T-helper 17 cell (primary cell): Measurements from ENCODE around the gene STK32C. TPM values are rescaled to one million over a fixed set of nuclear protein-coding genes. Genes with fewer than 3 reads are reported as not detected.

Experiments used
- ATAC-seq: fragments of 150-1000 bp; cut with Tn5 transposase; 2 replicates; pipeline ENCODE4 v1.10.0; 2021; ENCODE audit warnings: mild to moderate bottlenecking, moderate library complexity
- DNase-seq, 3 donors: peaks; one replicate each; pipeline versions ENCODE4 v3.0.0 to v3.0.0-alpha.2; 2020 to 2021
- H3K9me3 ChIP-seq: one replicate; pipeline ENCODE4 v1.7.0; 2013; ENCODE audit warnings: low read length, mild to moderate bottlenecking; ENCODE audit not compliant: control insufficient read depth, poor library complexity, severe bottlenecking
- H3K27ac Mint-ChIP-seq: one replicate; pipeline ENCODE4 v1.8.0; 2022; ENCODE audit warnings: mild to moderate bottlenecking, moderate library complexity, mixed read lengths
- H3K27me3 Mint-ChIP-seq: one replicate; pipeline ENCODE4 v1.8.0; 2022; ENCODE audit warnings: mixed read lengths
- H3K36me3 Mint-ChIP-seq: one replicate; pipeline ENCODE4 v1.8.0; 2022; ENCODE audit warnings: low read depth, mixed read lengths
- H3K4me1 Mint-ChIP-seq: one replicate; pipeline ENCODE4 v1.8.0; 2022; ENCODE audit warnings: mild to moderate bottlenecking, mixed read lengths
- H3K4me3 Mint-ChIP-seq: one replicate; pipeline ENCODE4 v1.8.0; 2022; ENCODE audit warnings: mild to moderate bottlenecking, moderate library complexity, mixed read lengths
- total RNA-seq, 4 donors: library from RNA in 2 of 4; stranded (reverse) in 2 of 4; gene quantifications; one replicate each; pipeline ENCODE4 v1.2.3 and lab custom pipeline; 2022 to 2026

The STK32C gene
- total RNA-seq, 2 donors from 2014 or later: 7.1 to 8.4 TPM

DNA sequence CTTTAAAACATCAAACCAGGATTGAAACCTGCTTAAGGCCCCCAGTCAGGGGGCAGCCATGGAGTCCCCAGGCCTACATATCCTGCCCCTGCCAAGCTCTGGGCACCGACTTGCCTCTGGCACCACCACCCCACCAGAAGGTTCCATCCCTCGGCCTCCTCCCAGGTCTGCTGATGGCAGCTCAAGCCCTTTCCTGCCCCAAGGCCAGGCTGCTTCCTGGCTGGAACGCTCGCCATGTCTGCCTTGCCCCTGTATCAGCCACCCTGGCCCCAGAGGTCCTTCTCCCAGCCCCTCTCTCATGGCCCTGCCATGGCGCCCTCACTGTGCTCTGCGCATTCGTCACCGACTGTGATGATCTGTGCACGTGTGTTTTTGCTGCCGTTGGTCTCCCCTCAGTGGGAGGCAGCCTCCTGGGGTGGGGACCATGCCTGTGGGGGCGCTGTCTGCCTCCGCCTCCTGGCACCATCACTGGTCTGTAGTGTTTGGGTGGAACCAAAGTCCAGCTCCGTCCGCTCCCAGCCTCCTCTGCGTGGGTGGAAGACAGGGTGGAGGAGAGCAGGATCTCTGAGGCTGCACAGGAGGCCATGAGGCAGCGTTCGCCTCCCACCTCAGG lies 117.8 kb downstream of the STK32C start:
- peaks cover 42% of the 10 kb centered on the region for H3K27me3 Mint-ChIP-seq
- DNase-seq (no peak), ATAC-seq (no peak)
- no peak overlapping the region for H3K4me3 Mint-ChIP-seq
- H3K4me1 Mint-ChIP-seq: peaks cover 2% of the 10 kb centered on the region
- no peak overlapping the region for H3K27ac Mint-ChIP-seq
- no peaks in the 10 kb centered on the region for H3K9me3 ChIP-seq
- peaks cover 2% of the 10 kb centered on the region for H3K36me3 Mint-ChIP-seq

GRCh38 chr10:132189016-132189415 lies 118.7 kb downstream of the STK32C start:
- DNase-seq: no peak
- H3K4me3 Mint-ChIP-seq: peak overlapping the region; percentile 57
- no peak overlapping the region for H3K27ac Mint-ChIP-seq
- no peaks in the 10 kb centered on the region for H3K9me3 ChIP-seq
- peaks cover 42% of the 10 kb centered on the region for H3K27me3 Mint-ChIP-seq
- no peak for ATAC-seq
- H3K36me3 Mint-ChIP-seq: peaks cover 2% of the 10 kb centered on the region
- H3K4me1 Mint-ChIP-seq: peaks cover 2% of the 10 kb centered on the region

- Mint-ChIP-seq H3K4me1 (peaks cover 2% of the 10 kb centered on the region), H3K27me3 (peaks cover 47% of the 10 kb centered on the region), H3K4me3 (peak overlapping the region; percentile 21), H3K36me3 (peaks cover 2% of the 10 kb centered on the region), H3K27ac (no peak overlapping the region)
- no peaks in the 10 kb centered on the region for H3K9me3 ChIP-seq
- ATAC-seq: no peak
- DNase-seq: no peak
These were observed 119.4 kb downstream of the STK32C start for GRCh38 chr10:132188331-132188730.

- peaks cover 2% of the 10 kb centered on the region for H3K4me1 Mint-ChIP-seq
- no peak for DNase-seq
These were observed 120.2 kb downstream of the STK32C start for GRCh38 chr10:132187430-132188138.

DNA sequence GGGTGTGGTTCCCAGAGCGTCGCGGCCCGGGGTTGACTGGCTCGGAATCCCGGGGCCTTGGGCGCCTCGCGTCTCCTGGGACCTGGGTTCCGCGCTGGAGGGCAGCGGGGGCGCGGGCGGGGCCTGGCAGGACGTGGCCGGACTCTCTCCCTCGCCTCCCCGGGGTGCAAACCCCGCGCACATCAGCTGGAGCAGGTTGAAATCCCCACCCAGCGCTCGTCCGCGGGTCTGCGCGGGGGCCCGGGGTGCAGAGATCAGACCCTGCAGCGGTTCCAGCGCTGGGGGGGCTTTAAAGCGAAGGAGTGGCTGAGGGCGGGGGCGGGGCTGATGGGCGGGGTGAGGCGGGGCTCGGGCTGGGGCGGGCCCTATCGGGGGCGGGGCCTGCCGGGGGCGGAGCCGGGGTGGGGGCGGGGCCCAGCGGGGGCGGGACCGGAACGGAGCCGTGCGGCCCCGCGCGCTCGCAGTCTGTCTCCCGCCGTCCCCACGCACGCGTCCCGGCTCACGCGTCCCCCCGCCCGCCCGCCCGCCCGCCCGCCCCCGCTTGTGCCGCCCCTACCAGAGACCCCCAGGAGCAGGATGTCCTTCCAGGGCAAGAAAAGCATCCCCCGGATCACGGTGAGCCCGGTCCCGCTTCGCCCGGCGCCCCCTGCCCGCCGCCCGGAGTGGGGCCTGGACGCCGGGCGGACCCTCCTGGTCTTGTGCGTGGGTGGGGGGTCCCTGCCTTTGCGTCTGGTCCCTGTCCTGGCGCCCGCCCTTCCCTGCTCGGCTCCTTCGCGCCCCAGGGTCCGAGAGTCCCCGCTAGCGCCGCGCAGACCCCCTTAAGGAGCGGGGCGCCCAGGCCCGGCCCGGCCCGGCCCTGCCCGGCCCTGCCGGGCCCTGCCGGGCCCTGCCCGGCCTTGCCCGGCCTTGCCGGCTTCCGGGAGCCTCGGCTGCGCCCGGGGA lies 121.0 kb downstream of the STK32C start, which contains the start of gene DPYSL4:
Gene DPYSL4 (plus strand): TSS at position 461 of the 942 bp plus-strand sequence. CDS start 116 bp downstream, at position 577.
- H3K27me3 Mint-ChIP-seq: peaks cover 48% of the 10 kb centered on the region
- ATAC-seq (peak; percentile 59), DNase-seq (peak in 2 of 3 donors; percentile 21 to 32)
- no peaks in the 10 kb centered on the region for H3K9me3 ChIP-seq
- H3K27ac Mint-ChIP-seq: no peak within 1 kb of the TSS
- H3K4me1 Mint-ChIP-seq: peaks cover 2% of the 10 kb centered on the region
- peaks cover 2% of the 10 kb centered on the region for H3K36me3 Mint-ChIP-seq
- peak within 1 kb of the TSS; percentile 81 for H3K4me3 Mint-ChIP-seq

More at GRCh38 chr10:132187430-132188138, 120.2 kb downstream of the STK32C start:
- H3K27me3 Mint-ChIP-seq: peaks cover 49% of the 10 kb centered on the region
- peaks cover 2% of the 10 kb centered on the region for H3K36me3 Mint-ChIP-seq
- no peaks in the 10 kb centered on the region for H3K9me3 ChIP-seq
- no peak for ATAC-seq
- peak overlapping the region; percentile 21 for H3K4me3 Mint-ChIP-seq
- no peak overlapping the region for H3K27ac Mint-ChIP-seq

DNA sequence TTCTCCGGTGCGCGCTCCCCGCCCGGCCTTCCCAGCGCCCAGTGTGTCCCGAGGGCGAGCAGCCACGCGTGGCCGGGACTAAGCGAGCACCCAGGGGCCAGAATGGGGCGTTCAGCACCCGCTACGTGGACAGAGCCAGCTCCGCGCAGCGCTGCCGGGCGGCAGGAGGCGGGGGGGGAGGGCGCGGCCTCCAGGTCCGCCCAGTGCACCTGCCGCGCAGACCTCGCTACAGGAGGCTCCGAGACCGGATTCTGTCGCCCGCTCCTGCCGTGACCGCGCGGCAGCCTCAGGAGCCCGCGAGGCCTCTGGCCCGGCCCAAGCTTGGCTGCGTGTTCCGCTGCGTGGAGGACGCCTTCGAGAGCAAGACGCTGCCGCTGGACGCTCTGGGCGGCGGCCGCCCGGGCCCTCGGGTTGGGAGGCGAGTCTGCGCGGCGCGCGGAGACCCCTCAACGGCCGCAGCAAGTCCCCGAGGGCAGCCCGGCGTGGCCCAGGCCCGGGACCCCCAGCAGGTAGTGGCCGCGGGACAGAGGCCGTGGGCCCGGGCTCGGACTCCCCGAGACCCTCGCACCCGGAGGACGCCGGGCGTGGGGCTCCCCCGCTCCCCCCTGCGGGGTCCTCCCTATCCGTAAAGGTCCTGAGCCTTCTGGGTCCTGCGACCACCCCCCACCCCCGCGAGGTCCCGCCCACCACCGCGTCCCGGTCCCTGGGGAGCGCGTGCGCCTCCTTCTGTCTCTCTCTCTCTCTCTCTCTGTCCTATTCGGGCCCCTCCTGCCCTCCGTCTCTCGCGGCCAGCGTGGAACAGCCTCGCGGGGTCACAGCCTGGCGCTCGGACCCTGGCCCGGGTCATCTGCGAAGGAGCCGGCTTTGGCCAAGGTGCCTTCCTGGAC lies 121.9 kb downstream of the STK32C start:
- peak overlapping the region; percentile 81 for H3K4me3 Mint-ChIP-seq
- H3K27ac Mint-ChIP-seq: no peak overlapping the region

GRCh38 chr10:132184816-132185593 lies 122.7 kb downstream of the STK32C start:
- Mint-ChIP-seq H3K27me3 (peaks cover 44% of the 10 kb centered on the region), H3K27ac (no peak overlapping the region), H3K36me3 (peaks cover 1% of the 10 kb centered on the region), H3K4me3 (peak overlapping the region; percentile 64), H3K4me1 (peaks cover 5% of the 10 kb centered on the region)
- DNase-seq: no peak
- H3K9me3 ChIP-seq: no peaks in the 10 kb centered on the region
- ATAC-seq: no peak

More for the DNA sequence above, 121.9 kb downstream of the STK32C start:
- no peaks in the 10 kb centered on the region for H3K9me3 ChIP-seq
- ATAC-seq: peak; percentile 95
- peak; percentile 32 to 53 (median 43) for DNase-seq
- H3K4me1 Mint-ChIP-seq: peaks cover 2% of the 10 kb centered on the region
- peaks cover 48% of the 10 kb centered on the region for H3K27me3 Mint-ChIP-seq
- H3K36me3 Mint-ChIP-seq: peaks cover 2% of the 10 kb centered on the region

GRCh38 chr10:132183046-132183445 lies 124.7 kb downstream of the STK32C start:
- peaks cover 5% of the 10 kb centered on the region for H3K4me1 Mint-ChIP-seq
- H3K9me3 ChIP-seq: no peaks in the 10 kb centered on the region
- DNase-seq (no peak), ATAC-seq (no peak)
- peaks cover 37% of the 10 kb centered on the region for H3K27me3 Mint-ChIP-seq
- no peaks in the 10 kb centered on the region for H3K36me3 Mint-ChIP-seq
- no peak overlapping the region for H3K4me3 Mint-ChIP-seq
- no peak overlapping the region for H3K27ac Mint-ChIP-seq

DNA sequence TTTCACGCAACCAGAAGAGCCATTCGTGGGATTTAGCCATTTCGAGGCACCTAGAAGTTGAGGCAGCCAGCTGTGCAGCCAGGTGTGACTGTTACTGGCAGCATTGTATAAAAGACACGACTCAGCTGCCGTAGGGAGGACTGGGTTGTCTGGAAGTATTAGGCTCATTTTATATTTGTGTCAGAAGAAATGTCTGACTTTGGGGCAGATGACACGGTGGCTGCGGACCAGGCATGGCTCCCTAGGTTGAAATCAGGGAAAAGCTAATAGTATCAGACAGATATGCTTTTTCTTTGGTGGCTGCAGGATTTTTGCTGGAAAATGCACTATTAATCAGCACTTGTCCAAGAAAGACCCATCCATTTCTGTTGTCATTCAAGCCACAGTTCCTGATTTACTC lies 125.2 kb downstream of the STK32C start:
- Mint-ChIP-seq H3K27ac (no peak overlapping the region), H3K36me3 (no peaks in the 10 kb centered on the region), H3K4me3 (no peak overlapping the region), H3K27me3 (peaks cover 38% of the 10 kb centered on the region), H3K4me1 (peaks cover 4% of the 10 kb centered on the region)
- H3K9me3 ChIP-seq: no peaks in the 10 kb centered on the region
- no peak for DNase-seq
- ATAC-seq: no peak

DNA sequence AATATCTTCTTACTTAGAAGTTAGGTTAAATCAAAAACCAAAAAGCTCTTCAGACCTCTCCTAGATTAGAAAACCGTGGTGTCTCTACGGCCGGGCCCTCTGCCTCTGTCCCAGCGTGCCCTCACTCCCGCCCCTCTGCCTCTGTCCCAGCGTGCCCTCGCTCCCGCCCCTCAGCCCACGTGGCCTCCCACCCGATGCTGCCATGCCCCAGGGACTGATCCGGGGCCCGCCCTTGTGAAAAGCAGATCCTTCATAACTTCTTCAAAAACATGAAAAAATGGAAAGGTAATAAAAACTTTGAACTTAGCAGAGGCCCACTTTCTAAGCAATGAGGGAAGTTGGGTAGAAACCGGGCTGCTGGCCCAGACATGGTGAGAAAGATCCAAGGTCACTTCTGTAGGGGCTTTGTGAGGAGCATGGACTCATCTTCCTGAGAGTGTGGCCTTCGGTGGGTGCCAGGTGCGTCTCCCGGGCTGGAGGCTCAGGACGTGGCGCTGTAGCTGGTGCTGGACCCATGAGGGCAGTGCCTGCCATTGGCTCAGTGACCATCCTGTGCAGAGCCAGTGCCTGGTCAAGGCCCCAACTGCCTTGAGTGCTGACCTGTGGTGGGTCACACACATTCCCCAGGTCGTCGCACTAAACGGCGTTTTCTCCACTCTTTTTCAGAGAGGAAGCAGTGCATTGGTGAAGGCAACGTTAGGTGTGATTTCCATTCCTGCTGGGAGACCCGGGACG lies 125.9 kb downstream of the STK32C start:
- H3K27me3 Mint-ChIP-seq: peaks cover 45% of the 10 kb centered on the region
- peaks cover 6% of the 10 kb centered on the region for H3K4me1 Mint-ChIP-seq
- H3K9me3 ChIP-seq: no peaks in the 10 kb centered on the region
- H3K27ac Mint-ChIP-seq: no peak overlapping the region
- ATAC-seq: no peak
- no peak for DNase-seq
- no peak overlapping the region for H3K4me3 Mint-ChIP-seq
- H3K36me3 Mint-ChIP-seq: no peaks in the 10 kb centered on the region

GRCh38 chr10:132180736-132181135 lies 127.0 kb downstream of the STK32C start:
- no peaks in the 10 kb centered on the region for H3K9me3 ChIP-seq
- Mint-ChIP-seq H3K27ac (no peak overlapping the region), H3K36me3 (no peaks in the 10 kb centered on the region), H3K4me1 (peaks cover 6% of the 10 kb centered on the region), H3K4me3 (no peak overlapping the region), H3K27me3 (peaks cover 54% of the 10 kb centered on the region)
- DNase-seq (no peak), ATAC-seq (no peak)
